Testis (tissue), 2 donors: ENCODE data around the gene OSBPL9.

Source experiments
- POLR2A ChIP-seq: fragments of 450-650 bp; IDR thresholded peaks from one replicate; pipeline ENCODE4 v1.6.1; 2017; ENCODE audit warnings: antibody characterized with exemption, mild to moderate bottlenecking, moderate library complexity
- TF ChIP-seq, protein P1 (sequence below), 3 experiments: fragments of 450-650 bp in 2 of 3; fragments of 200-600 bp in 1 of 3; sonication (generic) in 1 of 3; IDR thresholded peaks; one replicate each; pipeline ENCODE4 v1.5.1; 2016 to 2019; ENCODE audit warnings: antibody characterized with exemption in 3 of 3, mild to moderate bottlenecking in 2 of 3, moderate library complexity in 1 of 3

DNA sequence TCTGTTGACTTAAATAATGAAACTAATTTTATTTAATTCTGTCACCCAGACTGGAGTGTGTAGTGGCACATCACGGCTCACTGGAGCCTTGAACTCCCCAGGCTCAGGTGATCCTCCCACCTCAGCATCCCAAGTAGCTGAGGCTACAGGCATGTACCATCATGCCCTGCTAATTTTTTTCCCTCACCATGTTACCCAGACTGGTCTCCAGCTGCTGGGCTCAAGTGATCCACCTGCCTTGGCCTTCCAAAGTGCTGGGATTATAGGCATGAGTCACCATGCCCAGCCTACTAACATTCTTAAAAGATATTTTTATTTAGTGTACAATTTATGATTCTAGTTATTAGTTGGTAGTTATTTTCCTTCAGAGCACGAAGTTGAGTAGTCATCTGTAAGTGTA, 212.2 kb downstream of the OSBPL9 start:
- no peak for TF ChIP-seq POLR2A
- TF ChIP-seq, protein P1, sequence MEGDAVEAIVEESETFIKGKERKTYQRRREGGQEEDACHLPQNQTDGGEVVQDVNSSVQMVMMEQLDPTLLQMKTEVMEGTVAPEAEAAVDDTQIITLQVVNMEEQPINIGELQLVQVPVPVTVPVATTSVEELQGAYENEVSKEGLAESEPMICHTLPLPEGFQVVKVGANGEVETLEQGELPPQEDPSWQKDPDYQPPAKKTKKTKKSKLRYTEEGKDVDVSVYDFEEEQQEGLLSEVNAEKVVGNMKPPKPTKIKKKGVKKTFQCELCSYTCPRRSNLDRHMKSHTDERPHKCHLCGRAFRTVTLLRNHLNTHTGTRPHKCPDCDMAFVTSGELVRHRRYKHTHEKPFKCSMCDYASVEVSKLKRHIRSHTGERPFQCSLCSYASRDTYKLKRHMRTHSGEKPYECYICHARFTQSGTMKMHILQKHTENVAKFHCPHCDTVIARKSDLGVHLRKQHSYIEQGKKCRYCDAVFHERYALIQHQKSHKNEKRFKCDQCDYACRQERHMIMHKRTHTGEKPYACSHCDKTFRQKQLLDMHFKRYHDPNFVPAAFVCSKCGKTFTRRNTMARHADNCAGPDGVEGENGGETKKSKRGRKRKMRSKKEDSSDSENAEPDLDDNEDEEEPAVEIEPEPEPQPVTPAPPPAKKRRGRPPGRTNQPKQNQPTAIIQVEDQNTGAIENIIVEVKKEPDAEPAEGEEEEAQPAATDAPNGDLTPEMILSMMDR (IDR thresholded peaks at IDR 0.05): no peak
